ENCODE data around the gene INPP5F.
"Not testable (repeated sequence)": the region's sequence is repeated elsewhere in the genome, so short reads cannot be mapped to it uniquely, and the experiment has no call there.

INPP5F gene

GRCh38 chr10:119780879-119781480, 55.1 kb downstream of the INPP5F start:
- DNase-seq: no peak

GRCh38 chr10:119781498-119781897, 55.6 kb downstream of the INPP5F start:
- no peak for DNase-seq

- no peak for DNase-seq
Measured at GRCh38 chr10:119782981-119783664, 57.3 kb downstream of the INPP5F start.

GRCh38 chr10:119783665-119784027, 57.8 kb downstream of the INPP5F start:
- no peak for DNase-seq

GRCh38 chr10:119784340-119785067, 58.7 kb downstream of the INPP5F start:
- no peak for DNase-seq

- no peak for DNase-seq
Measured at GRCh38 chr10:119786117-119786769, 60.4 kb downstream of the INPP5F start.

- not testable (repeated sequence) for DNase-seq
Measured at GRCh38 chr10:119795101-119795500, 69.3 kb downstream of the INPP5F start.

GRCh38 chr10:119796039-119796438, 70.2 kb downstream of the INPP5F start:
- DNase-seq: no peak

GRCh38 chr10:119801176-119801575, 75.3 kb downstream of the INPP5F start:
- no peak for DNase-seq

GRCh38 chr10:119801998-119802538, 76.2 kb downstream of the INPP5F start:
- no peak for DNase-seq

- DNase-seq: no peak
Measured at GRCh38 chr10:119803264-119803663, 77.4 kb downstream of the INPP5F start.

GRCh38 chr10:119805702-119806230, 79.9 kb downstream of the INPP5F start:
- no peak for DNase-seq

GRCh38 chr10:119806334-119807130, 80.7 kb downstream of the INPP5F start:
- no peak for DNase-seq

- DNase-seq: no peak
Measured at GRCh38 chr10:119807960-119808697, 82.3 kb downstream of the INPP5F start.

- no peak for DNase-seq
Measured at GRCh38 chr10:119811122-119811521, 85.3 kb downstream of the INPP5F start.

GRCh38 chr10:119812684-119813083, 86.8 kb downstream of the INPP5F start:
- DNase-seq: no peak

- no peak for DNase-seq
Measured at GRCh38 chr10:119815671-119816070, 89.8 kb downstream of the INPP5F start.

GRCh38 chr10:119817991-119818888, 92.4 kb downstream of the INPP5F start:
- DNase-seq: peak; percentile 36

GRCh38 chr10:119818889-119819270, 93.0 kb downstream of the INPP5F start:
- no peak for DNase-seq

- DNase-seq: no peak
Measured at GRCh38 chr10:119821182-119821581, 95.3 kb downstream of the INPP5F start.
